Mesenteric fat pad (tissue), 1 donor: ENCODE measurements around the gene TSKS. TPM values are rescaled to one million over a fixed set of nuclear protein-coding genes. Genes with fewer than 3 reads are reported as not detected.

ENCODE experiments used
- microRNA-seq: library from miRNA; unstranded; fragments of <30 nt; microRNA quantifications from one replicate; pipeline ENCODE4 v1.2.0, GENCODE V29; 2020; ENCODE audit warnings: borderline number of aligned reads
- total RNA-seq: library from RNA; stranded (reverse); fragmentation: NEBNext Ultra II Directional; extraction: Animal tissue kit (Norgen Biotek cat#: 25700); gene quantifications from one replicate; pipeline ENCODE4 v1.2.1, GENCODE V29; 2021
- donor health status: DM: yes; HTN: yes; CAD: no.

Gene TSKS
- total RNA-seq, 1 donor from 2014 or later = 1.0 TPM

Small RNA genes lying within 50 kb of the gene (microRNA-seq; reads per million reads assigned to microRNA genes)
- not detected for gene MIR6799

Other genes starting within 250 kb of the TSKS start
- 76.2 TPM for gene RCN3, start 235.3 kb downstream of the TSKS start, total RNA-seq
- gene NOSIP, start 182.8 kb downstream of the TSKS start, total RNA-seq = 46.0 TPM
- 1.1 TPM for gene PRRG2, start 182.0 kb downstream of the TSKS start, total RNA-seq
- 22.3 TPM for gene PRR12, start 172.1 kb downstream of the TSKS start, total RNA-seq
- gene RRAS, start 123.2 kb downstream of the TSKS start, total RNA-seq = 107 TPM
- 64.3 TPM for gene SCAF1, start 121.1 kb downstream of the TSKS start, total RNA-seq
- 46.7 TPM for gene IRF3, start 97.4 kb downstream of the TSKS start, total RNA-seq
- 10.7 TPM for gene BCL2L12, start 97.4 kb downstream of the TSKS start, total RNA-seq
- 105 TPM for gene PRMT1, start 86.0 kb downstream of the TSKS start, total RNA-seq
- 1.3 TPM for gene ADM5, start 73.7 kb downstream of the TSKS start, total RNA-seq
- gene CPT1C, start 72.2 kb downstream of the TSKS start, total RNA-seq = 7.2 TPM
- gene AP2A1, start 3.7 kb upstream of the TSKS start, total RNA-seq = 96.4 TPM
- gene FUZ, start 50.0 kb upstream of the TSKS start, total RNA-seq = 12.7 TPM
- 40.4 TPM for gene MED25, start 55.0 kb upstream of the TSKS start, total RNA-seq
- 99.4 TPM for gene PTOV1, start 87.9 kb upstream of the TSKS start, total RNA-seq
- gene PNKP, start 104.3 kb upstream of the TSKS start, total RNA-seq = 57.6 TPM
- 38.8 TPM for gene AKT1S1, start 114.0 kb upstream of the TSKS start, total RNA-seq
- gene TBC1D17, start 114.4 kb upstream of the TSKS start, total RNA-seq = 39.9 TPM
- gene IL4I1, start 133.6 kb upstream of the TSKS start, total RNA-seq = 2.3 TPM
- 46.1 TPM for gene ATF5, start 165.9 kb upstream of the TSKS start, total RNA-seq
- gene NUP62, start 166.2 kb upstream of the TSKS start, total RNA-seq = 34.5 TPM
- 3.0 TPM for gene SIGLEC11, start 197.9 kb upstream of the TSKS start, total RNA-seq